ENCODE data around the gene TMEM100. TPM values are rescaled to one million over a fixed set of nuclear protein-coding genes. Genes with fewer than 3 reads are reported as not detected.

TMEM100 gene
- total RNA-seq, 1 donor = not detected

DNA sequence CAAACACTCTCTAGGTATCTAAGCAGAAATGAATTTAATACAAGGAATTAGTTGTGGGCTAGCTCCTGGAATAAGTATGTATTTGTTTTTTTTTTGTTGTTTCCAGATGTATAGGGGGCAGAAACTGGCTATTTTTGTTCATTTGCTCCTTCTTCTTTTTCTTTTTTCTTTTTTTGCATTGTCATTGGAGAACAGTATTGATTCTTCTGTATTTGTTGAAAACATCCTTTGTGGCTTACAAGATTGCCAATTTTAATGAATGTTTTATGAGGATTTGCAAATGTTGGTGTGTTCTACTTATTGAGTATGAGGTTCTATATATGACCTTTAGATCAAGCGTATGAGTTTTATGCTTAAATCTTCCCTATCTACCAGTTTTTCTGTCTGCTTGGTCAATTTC, 22.6 kb upstream of the TMEM100 start:
- no peak for DNase-seq (ENCODE audit: low read depth in 2 of 3, low spot score in 2 of 3)

DNA sequence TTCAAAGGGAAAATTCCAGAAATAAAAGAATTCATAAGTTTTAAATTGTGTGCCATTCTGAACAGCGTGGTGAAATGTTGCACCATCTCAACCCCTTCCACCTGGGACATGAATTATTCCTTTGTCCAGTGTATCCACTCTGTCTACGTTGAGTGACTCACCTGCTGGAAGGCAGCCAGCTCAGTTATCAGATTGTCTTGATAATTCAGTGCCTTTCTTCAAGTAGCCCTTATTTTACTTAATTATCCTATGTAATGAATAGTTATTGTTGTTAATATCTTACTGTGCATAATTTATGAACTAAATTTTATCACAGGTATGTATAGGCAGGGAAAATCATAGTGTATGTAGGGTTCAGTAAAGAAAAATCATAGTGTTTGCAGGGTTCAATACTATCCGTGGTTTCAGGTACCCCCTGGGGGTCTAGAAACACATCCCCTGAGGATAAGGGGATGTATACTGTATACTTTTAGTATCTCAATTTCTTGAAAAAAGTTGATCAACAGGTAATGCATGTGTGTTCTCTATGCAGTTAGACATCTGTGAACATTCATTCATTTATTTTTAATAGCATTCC, 20.5 kb upstream of the TMEM100 start:
- DNase-seq (ENCODE audit: low read depth in 2 of 3, low spot score in 2 of 3) = no peak

DNA sequence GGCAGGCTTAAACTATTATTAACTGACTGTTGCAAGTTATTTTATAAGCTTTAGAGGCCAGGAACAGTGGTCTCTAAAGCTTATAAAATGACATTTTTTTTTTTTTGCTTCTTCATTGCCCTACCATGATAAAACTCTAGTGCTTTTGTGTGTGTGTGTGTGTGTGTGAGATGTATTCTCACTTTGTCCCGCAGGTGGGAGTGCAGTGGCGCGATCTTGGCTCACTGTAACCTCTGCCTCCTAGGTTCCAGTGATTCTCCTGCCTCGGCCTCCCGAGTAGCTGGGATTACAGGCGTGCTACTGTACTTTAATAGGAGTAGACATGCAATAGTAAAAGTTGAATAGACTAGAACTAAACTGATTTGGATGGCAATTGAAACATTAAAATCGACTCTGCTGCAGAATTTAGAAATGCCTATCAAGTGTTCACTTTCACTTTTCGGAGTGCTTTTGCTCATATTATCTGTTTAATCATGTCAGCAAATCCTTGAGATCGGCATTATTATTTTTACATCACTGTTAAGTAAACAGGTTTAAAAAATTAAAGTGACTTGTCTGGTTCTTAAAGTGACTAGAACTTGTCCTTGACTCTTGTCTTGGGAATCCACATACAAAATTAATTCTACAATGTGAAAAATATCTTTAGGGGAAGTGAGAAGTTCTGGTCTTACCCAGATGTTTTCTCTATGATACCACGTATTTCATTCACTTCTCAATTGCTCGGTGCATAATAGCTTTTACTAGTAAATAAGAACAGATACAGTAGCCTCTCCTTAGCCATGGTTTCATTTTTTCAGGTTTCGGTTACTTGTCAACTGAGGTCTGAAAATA, 19.8 kb upstream of the TMEM100 start:
- no peak for DNase-seq (ENCODE audit: low read depth in 2 of 3, low spot score in 2 of 3)

DNA sequence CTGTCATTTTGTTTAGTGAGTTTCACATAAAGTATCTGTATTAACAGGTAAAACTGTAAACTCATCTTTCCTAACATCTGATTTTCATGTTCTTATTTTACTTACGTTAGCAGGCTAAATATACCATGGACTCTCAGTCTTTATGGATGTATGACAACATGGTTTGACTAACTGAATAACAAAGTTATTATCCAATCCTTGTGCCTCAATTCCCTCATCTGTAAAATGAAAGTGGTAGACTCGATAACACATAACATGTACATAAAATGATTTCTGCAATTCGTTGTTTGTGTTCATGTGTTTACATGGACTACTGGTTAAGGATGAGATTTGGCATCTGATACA, 18.7 kb upstream of the TMEM100 start:
- no peak for DNase-seq (ENCODE audit: low read depth in 2 of 3, low spot score in 2 of 3)

DNA sequence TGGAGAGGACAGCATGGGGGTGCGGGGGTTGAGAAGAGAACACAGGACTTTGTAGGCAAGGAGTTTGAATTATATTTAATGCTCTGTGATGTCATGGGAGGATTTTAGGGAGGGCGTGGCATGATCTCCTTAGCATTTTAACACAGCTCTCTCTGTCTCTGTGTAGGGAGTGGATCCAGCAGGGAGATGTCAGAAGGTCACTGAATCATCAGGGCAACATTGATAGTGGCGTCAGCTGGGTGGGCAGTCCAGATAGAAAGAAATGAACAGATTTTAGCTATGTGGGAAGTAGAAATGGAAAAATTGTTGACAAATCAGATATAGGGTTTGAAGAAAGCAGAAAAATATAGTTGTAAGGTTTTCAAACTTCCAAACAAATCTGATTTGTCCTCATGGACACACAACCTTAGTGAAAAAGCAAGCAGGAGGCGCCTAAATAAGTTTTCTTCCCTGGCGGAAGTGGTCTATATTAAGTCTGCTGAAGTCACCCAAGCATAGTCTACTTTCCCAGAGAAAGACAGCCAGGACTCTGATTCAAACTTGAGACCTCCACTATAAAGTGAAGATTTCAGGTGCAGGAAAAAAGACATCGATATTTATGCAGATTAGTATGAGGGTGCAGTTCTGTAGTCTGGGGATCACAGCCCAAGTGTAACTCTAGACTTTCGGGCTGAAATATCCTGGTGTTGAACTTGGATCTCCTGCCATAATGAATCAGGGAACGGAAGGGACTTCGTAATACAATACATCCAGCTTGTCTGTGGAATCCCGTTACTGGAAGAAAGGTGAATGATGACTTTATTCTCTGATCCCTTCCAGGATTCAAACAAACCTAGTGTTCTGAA, 18.1 kb upstream of the TMEM100 start:
- no peak for DNase-seq (ENCODE audit: low read depth in 2 of 3, low spot score in 2 of 3)

DNA sequence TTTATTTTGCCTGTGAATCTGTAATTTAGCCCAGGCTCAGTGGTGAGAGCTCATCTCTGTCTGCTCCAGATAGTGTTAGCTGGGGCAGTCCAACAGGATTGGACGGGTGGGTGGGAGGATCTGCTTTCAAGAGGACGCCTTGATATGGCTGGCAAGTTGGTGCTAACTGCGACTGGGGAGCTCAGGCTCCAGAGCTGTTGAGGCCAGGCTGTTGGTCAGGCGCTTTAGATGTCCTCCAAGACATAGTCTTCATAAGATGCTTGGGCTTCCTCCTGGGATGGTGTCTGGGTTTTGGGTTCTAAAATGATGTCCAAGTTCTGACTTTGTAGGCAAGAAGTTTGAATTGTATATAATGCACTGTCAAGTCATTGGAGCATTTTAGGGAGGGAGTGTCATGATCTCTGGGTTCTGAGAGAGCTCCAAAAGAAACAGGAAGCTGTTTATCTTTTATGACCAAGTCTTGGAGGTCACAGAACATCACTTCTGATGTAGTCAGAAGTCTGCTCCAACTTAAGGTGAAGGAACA, 15.4 kb upstream of the TMEM100 start:
- peak in 1 of 3 donors; percentile 16 for DNase-seq (ENCODE audit: low read depth in 2 of 3, low spot score in 2 of 3)

DNA sequence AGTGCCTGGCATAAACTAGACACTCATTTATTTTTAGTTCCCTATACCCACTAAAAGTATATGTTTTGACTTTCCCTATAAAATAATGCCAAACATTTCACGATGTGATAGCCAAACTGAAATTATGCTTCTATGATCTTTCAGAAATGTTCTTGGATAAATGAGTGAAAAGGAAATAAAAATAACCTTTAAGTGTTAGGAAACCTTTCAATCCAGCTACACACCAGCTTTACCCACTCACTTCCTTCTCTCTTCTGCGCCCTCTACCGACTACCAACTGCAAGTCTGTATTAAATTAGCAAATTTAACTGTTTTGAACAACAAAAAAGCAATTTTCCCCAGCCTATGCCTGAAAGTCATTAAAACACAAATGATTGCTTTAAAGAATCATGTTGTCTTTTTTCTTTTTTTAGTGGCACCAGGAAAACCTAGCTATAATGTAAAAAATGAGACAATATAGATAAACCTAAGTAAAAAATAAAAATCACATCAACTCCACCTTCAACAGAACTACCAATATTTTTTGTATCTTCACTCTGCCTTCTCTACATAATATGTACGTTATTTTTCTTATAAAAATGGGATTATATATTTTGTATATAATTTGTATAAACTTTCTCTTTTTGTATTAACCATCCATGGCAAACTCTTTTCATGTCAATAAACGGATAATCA, 13.2 kb upstream of the TMEM100 start:
- peak in 2 of 3 donors; percentile 49 to 71 for DNase-seq (ENCODE audit: low read depth in 2 of 3, low spot score in 2 of 3)

DNA sequence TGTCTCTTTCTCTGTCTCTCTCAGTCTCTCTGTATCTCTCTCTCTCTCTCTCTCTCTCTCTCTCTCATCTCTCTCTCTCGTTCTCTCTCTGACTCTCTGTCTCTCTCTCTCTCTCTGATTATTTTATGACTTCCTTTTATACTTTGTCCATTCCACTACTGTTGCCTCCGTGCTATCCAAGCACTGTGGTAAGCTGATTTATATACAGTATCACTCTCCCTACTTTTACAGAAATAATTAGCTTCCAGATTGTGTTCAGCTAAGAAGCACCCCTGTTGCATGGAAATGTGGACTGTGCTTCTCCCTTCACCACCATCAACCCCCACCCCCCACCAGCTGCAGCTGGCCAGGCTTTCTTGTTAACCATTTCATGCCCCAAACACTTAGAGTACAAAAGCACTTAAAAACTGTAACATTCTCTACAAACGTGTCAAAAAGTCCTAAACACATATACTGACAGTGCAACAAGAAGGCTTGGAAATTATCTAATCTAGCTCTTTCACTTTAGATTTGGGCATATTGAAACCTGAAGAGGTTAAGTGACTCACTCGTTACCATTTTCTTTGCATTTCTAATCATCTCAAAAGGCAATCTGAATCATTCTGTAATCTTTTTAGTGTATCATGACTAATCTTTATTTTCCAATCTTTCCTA, 11.6 kb upstream of the TMEM100 start:
- no peak for DNase-seq (ENCODE audit: low read depth in 2 of 3, low spot score in 2 of 3)

DNA sequence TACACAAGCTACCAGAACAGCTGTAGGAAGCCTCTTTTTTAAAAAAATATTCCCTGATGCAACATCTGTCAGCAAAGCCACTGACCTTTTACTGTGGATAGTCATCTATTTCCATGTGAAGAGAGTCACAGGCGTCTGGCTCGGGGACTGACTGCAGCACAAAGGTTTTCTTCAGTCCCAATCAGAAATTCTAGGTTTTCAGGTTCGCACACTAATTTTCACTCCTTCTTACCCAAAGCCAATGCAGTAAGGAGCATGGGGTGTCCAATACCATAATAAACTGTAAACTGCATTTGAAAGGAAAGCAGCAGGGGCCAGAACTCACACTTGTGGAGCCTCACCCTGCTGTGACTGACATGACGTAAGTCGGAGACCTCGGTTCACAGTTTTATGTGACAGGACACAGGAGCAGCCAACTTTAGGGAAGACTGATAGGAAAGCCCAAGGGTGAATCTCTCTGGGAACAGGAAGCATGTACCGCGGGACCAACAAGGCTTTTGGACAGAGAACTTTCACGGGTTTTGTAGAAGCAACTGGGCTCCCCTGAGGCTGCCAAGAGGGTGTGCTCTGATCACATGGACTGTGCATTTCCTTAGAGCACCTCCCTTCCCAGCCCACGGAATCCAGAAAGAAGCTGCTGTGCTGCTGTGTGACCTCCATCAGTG, 9.1 kb upstream of the TMEM100 start:
- DNase-seq (ENCODE audit: low read depth in 2 of 3, low spot score in 2 of 3) = no peak

DNA sequence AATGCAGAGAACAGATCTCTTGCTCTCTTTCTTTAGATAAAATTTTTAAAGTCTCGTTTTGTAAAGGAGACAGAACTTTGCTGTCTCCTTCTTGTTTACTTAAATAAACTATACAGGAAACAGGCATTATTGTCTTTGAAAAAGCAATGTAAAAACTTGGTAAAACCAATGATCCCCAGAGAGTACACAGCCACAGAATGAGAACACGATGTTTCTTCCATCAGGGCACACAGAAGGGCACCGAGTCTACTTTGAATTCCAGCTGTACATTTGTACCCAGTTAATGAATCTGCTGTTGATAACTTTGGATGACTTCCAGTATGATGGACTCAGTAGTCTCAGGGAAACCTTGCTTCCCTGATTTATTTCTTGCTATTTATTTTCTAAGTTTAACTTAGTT, 8.1 kb upstream of the TMEM100 start:
- no peak for DNase-seq (ENCODE audit: low read depth in 2 of 3, low spot score in 2 of 3)

DNA sequence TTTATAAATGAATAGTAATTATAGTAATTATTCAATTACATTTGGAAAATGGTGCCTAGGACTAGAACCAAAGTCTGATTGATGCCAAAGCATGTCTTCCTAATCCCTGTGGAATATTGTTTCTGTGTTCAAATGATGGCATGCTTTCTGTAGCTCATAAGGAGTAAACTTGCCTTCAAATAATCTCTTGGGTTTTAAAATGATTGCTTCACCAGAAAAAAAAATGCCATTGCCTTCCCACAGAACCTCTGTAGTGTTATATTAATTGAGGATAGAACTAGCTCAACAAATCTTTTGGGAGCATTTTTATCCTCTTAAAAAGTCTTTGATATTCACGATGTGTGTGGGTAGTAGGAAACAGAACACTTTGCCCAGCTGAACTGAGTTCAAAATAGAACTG, 7.7 kb upstream of the TMEM100 start:
- DNase-seq (ENCODE audit: low read depth in 2 of 3, low spot score in 2 of 3) = no peak

DNA sequence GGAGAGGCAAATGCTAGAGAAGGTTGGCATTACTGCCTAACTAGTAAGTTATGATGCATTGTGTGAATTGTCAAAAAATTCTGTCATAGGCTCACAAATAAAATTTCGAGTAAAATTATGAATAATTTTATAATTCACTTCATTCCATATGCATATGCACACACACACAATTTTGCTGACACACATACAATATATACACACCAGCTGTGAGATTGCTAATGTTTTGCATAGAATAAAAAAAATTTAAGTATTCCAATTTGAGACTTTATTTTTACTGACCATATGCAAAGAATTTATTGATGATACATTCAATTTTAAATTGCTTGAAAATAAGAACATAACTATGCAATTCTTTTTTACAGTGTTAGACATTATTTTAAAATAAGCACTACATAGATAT, 6.8 kb upstream of the TMEM100 start:
- DNase-seq (ENCODE audit: low read depth in 2 of 3, low spot score in 2 of 3) = no peak

DNA sequence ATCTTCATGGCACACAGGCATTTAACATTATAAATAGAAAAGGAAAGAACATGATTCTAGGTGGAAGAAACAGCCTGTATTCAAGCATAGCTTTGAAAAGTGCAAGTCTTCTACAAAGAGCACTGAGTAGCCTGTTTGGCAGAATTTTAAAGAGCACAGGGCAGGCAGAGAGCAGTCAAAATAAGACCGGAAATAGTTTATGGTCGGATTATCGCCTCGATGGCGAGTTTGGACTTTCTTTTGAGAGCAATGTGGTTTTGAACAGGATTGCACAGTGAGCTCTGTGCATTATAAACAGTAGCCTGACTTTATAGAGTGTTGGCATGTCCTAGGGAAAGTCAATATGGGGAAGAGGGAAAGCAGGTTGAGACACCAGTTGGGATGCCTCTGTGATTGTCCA, 6.2 kb upstream of the TMEM100 start:
- DNase-seq (ENCODE audit: low read depth in 2 of 3, low spot score in 2 of 3) = no peak

DNA sequence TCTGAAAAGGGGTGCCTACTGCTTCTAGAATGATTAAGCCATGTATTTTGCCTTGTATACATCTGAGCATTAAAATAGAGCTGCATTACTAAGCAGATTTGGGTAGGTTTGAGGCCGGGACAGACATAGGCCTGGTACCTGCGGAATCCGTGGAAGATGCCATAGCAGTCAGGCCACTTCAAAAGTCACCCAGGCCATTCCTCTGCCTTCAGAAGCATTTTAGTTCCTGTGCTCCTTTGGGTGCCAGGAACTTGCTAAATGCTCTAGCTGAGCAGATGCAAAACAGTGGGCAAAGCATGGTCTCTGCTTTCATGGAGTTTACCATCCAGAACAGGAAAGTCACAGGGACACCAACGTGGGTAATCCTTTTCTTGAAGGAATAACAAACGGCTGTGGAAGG, 5.7 kb upstream of the TMEM100 start:
- DNase-seq (ENCODE audit: low read depth in 2 of 3, low spot score in 2 of 3) = no peak

DNA sequence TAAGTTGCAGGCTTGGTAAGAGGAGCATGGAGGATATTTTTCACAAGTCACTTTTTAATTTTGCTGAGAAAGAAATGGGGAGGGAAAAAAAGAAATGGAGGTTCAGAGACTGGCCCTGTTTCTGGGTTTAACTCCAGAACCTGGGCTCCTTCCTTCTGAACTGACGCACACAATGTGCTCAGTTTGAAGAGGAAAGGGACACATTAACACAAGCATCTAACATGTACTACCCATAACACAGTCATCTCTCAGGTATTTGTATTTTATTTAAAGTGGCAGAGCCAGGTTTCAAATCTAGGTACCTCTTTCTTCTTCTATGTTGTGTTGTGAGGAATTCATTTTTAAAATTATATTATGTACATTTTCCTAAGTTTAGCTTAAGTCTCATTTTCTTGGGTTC, 5.3 kb upstream of the TMEM100 start:
- no peak for DNase-seq (ENCODE audit: low read depth in 2 of 3, low spot score in 2 of 3)

DNA sequence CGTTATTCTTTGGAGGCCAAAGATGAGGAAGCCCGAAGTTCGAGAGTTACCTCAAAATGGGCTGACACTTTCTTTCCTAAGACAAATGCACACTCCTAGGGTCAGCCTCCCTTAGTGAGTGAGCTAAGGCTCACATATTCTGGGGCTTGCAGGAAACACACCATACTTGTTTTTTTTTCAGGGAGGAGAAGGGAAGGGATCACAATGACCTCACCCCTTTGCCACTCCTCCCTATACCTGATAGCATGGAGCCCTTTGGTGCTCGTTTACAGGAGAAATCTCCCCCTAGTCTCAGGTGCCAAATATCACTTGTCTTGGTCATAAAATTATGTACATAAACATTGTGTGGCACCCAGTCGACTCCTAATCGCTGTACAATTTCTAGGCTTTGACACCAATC, 4.6 kb upstream of the TMEM100 start:
- no peak for DNase-seq (ENCODE audit: low read depth in 2 of 3, low spot score in 2 of 3)

DNA sequence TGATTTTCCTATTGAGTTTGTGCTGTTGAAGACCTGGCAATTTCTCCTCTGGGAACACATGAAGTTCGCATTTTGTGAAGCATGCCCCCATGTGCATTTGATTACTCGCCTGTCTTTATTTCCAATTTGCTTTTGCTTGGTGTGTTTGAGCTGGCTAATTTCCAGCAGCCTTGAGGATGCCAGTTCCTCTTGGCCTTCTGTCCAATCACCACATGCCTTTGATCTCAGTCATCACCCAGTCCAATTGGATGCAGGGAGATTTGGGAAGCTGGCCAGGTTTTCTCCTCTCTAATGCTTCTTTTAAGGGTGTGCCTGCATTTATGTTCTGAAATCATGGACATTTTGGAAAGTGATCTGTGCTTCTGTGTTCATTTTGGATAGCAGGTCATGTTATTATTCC, 3.8 kb upstream of the TMEM100 start:
- no peak for DNase-seq (ENCODE audit: low read depth in 2 of 3, low spot score in 2 of 3)

DNA sequence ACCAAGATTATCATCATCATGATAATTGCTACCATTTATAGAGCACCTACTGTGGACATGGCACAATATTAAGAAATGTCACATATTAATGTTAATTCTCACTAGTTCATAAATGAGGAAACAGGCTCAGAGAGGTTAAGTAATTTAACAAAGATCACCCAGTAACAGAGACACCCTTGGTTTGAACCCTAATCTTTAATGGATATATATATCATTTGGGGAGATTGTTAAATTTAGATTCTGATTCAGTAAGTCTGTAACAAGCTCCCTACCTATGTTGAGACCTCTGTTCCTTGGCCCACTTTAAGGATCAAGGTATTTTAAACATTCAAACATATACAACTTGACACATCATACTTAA, 804 bp upstream of the TMEM100 start:
- no peak for DNase-seq (ENCODE audit: low read depth in 2 of 3, low spot score in 2 of 3)

DNA sequence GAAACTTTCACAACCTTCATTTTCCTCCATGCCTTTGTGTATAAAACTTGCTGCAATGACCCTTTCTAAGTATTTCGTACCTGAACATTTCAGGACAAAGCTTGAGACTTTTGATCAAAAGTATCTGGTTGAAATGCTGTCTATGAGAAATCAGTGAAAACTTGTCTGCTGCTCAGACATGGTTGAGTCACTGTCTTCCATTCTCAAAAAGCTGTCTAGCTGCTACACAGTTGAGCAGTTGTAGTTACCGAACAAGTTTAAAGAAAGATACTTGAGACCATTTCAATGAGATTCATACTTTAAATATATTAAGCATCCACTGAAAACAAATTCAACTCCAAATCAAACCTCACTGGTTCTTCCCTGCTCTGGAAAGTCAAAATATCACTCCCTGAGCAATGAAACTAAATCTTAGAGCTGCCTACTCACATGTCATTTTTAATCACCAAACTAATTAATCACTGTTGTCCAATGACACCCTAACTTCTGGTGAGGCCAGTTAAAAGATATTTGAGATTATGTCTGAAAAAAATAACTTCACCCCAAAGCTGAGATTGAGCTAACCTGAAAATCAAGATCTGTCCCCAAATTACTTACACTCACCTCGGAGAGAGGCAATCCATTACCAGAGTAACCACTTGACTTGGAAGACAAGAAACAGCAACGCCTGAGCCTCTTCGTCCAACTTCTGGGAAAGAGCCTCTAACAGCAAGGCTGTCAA, 488 bp downstream of the TMEM100 start:
- DNase-seq (ENCODE audit: low read depth in 2 of 3, low spot score in 2 of 3) = no peak
